ENCODE data around the gene FGD3.
"Not testable (repeated sequence)": the region's sequence is repeated elsewhere in the genome, so short reads cannot be mapped to it uniquely, and the experiment has no call there.

The FGD3 gene

DNA sequence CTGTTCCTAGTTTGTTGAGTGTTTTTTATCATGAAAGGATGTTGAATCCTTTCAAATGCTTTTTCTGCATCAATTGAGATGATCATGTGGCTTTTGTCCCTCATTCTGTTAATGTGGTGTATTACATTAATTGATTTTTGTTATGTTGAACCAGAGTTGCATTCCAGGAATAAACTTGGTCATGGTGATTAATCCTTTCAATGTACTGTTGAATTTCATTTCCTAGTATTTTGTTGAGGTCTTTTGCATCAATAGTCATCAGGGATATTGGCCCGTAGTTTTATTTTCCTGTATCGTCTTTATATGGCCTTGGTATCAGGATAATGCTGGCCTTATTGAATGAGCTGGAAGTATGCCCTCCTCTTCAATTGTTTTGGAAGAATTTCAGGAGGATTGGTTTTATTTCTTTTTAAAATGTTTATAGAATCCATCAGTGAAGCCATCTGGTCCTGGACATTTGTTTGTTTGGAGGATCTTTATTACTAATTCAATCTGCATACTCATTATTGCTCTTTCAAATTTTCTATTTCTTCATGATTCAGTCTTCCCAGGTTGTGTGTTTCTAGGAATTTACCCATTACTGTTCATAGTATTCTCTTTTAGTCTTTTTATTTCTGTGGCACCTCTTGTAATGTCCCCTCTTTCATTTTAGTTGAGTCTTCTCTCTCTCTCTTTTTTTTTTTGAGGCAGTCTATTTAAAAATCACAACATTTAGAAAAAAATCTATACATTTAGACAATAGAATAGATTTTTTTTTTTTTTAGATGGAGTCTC is 32.1 kb downstream of the FGD3 start:
- no peak for DNase-seq

DNA sequence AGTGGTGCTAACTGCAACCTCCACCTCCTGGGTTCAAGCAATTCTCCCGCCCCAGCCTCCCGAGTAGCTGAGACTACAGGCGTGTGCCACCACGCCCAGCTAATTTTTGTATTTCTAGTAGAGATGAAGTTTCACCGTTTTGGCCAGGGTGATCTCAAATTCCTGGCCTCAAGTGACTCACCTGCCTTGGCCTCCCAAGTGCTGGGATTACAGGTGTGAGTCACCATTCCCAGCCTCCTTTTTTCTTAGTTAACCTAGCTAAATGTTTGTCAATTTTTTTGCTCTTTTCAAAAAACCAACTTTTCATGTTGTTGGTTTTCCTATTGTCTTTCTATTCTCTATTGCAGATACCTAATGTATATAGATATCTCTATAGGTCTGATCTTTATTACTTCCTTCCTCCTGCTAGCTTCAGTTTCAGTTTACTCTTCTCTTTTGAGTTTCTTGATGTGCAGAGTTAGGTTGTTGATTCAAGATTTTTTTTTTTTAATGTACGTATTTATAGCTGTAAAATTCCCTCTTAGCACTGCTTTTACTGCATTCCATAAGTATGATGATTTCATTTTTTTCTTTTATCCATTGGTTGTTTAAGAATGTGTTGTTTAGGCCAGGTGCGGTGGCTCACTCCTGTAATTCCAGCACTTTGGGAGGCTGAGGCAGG is 32.9 kb downstream of the FGD3 start:
- DNase-seq, result no peak

DNA sequence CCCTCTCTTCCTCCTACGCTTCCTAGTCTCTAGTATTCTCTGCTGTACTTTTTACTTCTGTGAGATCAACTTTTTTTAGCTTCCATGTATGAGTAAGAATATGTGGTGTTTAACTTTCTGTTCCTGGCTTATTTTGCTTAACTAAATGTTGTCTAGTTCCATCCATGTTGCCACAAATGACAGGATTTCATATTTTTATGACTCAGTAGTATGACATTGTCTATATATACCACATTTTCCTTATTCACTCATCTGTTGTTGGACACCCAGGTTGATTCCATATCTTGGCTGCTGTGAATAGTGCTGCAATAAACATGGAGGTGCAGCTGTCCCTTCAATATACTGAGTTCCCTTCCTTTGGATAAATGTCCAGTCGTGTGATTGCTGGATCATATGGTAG is 34.8 kb downstream of the FGD3 start:
- no peak for DNase-seq

DNA sequence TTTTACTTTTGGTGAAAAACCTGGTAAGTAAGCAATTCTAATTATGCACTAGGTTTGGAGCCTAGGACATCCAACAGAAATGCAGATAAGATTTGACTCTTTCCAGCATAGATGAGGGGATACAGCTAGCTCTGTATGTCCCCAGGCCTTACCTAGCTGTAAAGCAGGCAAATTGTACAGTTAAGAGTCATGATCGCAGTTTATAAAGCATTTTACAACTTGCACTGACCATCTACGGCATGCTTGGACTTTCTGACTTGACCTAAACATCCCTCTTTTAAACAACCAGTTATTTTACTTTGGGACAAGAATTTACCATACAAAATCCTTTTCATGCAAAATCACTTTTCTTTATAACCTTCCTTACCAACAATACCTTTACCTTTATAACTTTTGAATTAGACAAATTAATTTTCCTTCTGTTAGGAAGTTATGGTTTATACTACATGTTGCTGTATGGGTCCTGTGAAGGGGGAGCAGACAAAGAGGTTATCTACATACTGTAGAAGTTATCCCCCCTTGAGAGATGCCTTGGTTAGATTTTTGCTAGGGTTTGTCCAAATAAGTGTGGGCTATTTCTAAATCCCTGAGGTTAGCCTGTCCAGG is 36.8 kb downstream of the FGD3 start:
- no peak for DNase-seq

DNA sequence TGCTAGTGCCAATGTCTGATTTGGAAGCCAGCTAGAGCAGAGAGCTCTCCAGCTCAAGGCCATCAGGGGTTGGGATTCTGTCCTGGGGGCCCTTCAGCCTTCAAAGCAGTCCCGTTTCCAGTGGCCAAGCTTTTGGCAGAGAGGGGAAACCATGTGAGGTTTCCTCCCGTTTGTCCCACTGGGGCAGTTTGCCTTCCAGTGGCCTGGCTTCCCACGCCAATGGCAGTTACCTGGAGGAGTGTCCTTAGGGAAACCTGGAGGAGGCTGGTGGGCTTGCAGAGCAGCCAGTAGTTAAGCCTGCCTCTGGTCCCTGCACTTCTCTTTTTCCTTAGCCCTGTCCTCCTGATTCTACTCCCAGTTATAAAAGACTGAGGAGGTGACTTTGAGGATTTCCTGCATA is 37.7 kb downstream of the FGD3 start:
- no peak for DNase-seq

DNA sequence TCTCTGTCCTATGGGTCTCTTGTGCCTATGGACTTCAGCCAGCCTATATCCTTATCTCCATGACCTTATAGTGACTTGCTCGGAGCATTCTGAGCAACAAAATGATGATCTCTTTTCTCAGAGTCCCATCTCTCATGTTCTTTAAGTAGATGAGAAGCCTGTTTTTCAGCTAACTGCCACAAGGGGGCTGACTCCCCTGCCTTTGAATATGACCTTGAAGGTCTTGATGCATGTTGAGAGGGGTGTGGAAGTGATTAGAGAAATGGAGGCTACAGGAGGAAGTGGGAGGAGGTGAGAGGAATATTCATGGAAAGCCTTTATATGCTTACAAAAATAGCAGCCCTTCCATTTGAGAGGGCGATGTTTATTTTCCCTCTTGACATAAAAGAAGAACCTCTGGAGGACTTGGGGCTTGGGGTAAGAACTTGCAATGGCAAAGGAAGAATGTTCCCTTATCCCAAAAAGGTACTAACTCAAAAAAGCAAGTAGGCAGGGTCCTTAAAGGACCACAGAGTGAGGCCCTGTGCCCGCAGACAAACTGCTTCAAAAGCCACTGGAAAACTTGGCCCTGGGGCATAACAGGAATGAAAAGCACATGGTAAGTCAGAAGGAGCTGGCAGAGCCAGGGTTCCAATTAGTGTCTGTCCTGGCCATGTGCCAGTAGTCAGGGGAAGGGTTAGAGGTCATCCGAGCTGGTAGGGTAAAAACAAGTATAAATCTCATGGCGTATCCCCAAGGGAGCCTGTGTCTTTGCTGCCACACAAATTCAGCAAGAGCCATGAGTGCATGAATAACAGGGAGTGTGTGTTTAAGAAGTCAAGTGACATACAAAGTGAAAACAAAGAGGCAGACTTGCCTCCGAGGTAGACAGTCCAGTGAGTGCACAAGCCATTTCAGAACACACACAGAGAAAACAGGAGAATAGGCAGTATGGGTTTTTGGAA is 39.1 kb downstream of the FGD3 start:
- no peak for DNase-seq

DNA sequence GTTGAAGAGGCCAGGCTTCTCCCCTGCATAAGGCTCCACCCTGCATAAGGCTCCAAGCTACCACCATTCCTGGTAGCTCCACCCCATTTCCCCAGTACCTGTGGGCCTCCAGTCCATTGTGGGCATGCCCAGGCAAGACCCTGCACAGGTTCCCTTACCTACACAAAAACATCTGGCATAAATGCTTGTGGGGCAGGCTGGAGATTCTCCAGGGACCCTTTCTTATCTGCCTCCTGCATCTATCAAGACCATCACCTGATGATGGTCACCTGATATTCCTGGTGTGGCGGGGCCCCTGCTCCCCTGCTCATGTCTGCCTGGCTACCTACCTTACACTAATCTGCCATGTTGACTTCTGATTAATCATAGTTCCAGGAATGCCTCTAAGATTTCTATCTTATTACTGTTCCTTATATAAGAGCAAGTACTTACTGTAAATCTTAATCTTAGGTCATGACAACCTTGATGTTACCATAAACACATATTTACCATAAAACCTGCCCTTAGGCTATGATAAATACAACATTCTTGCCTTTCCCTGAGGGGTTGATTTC is 41.0 kb downstream of the FGD3 start:
- DNase-seq, result no peak

DNA sequence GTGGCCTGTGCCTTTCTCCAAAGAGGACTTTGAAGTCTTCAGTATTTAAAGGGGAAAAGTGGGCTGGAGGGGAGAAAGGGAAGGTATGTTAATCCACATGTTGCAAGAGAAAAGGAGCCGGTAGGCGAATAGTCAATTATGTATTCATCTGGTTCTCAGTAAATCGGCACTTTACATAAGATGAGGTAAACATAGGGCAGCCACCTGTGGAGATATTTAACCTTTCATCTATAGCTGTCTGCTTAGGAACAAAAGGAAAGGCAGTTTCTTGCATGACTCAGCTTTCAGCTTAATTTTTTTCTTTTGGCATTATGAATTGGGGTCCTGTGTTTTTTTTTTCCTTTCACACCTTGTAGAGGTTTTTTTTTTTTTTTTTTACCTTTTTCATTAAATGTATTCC is 42.2 kb downstream of the FGD3 start:
- no peak for DNase-seq

DNA sequence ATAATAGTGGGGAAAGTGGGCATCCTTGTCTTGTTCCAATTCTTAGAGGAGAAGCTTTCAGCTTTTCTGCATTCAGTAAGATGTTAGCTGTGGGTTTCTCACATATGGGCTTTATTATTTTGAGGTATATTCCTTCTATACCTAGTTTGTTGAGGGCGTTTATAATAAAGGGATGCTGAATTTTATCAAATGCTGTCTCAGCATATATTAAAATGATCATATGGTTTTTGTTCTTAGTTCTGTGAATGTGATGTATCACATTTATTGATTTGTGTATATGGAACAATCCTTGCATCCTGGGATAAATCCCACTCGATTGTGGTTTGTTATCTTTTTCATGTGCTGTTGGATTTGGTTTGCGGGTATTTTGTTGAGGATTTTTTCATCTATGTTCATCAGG is 43.1 kb downstream of the FGD3 start:
- DNase-seq, result no peak

DNA sequence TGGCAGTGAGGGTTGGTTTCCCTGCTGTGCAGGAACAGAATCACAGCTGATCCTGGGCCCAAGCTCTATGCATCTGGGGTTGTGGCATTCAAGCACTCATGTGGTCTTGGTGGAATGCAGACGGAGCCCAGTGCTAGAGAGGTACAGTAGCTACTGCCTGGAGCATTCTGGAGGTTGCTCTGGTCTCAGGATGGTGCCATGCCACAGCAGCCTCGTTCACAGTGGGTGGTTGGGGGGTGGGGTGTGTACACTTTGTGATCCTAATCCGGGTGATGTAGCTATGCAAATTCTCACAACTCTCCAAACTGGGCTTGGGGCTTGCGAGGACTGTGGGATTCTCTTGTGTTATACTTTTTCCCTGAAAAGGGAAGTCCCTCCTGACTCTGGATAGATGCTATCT is 45.2 kb downstream of the FGD3 start:
- no peak for DNase-seq

DNA sequence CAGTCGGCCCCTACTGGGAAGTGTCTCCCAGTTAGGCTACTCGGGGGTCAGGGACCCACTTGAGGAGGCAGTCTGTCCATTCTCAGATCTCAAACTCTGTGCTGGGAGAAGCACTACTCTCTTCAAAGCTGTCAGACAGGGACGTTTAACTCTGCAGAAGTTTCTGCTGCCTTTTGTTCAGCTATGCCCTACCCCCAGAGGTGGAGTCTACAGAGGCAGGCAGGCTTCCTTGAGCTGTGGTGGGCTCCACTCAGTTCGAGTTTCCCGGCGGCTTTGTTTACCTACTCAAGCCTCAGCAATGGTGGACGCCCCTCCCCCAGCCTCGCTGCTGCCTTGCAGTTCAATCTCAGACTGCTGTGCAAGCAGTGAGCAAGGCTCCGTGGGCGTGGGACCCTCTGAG is 51.5 kb downstream of the FGD3 start:
- not testable (repeated sequence) for DNase-seq

DNA sequence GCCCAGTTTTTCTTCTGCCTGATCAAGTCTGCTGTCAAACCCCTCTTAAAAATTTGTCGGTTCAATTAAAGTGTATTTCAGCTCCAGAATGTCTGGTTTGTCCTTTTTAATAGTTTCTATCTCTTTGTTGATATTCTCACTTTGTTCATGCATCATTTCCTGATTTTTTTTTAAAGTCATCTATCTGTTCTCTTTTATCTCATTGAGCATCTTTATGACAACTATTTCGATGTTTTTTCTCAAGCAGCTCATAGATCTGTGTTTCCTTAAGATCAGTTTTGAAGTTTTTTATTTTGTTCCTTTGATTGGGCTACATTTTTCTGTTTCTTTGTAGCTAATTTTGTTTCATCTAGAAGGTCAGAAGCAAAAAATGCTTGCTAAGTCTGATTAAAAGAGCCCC is 53.7 kb downstream of the FGD3 start:
- DNase-seq, result no peak

DNA sequence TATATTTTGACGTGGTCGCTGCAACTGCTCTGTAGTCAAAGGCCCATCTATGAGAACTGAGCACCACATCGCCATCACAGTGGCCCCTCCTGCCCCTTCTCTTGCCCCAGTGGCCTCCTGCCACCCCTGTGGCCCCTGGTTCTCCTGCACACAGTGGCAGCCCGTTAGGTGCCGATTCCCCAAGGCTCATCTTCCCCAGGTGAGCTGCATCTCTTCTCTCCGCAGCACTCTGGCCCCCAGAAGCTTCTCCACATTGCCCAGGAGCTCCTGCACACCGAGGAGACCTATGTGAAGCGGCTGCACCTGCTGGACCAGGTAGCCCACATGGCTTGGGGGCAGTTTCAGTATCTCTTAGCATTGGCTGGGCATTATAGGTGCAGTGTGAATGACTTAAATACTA is 55.4 kb downstream of the FGD3 start:
- DNase-seq, result no peak

DNA sequence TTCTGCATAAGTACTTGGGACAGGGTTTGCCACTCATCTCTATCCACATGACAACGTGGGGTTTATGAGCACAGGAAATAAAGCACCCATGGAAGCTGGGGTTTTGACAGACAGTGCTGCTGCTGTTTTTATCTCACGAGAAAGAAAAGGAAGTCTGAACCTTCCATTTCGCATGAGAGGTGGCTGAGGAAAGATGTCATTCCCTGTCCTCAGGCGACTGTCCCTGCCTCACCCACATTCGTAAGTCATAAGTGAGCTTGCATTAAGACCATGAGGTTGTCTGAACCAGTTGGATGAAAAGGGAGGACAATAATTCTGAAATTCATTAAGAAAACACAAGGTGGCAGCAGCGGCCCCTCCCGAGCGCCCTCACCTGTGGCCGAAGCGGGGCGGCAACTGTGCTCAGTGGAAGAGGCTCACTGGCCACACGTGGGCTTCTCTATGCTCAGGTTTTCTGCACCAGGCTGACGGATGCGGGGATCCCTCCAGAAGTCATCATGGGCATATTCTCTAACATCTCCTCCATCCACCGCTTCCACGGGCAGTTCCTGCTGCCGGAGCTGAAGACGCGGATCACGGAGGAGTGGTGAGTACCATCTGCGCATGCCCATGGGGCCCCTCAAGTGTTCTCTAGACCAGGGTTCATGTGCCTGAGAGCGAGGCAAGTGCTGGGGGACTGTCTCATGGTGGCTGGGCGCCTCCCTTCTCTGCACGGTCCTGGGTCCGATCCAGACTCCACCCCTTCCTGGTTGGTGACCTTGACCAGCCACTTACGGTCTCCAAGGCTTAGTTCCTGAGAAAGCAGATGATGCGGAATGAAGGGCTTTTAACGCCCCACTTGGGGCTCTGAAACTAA is 56.5 kb downstream of the FGD3 start:
- DNase-seq, result no peak

DNA sequence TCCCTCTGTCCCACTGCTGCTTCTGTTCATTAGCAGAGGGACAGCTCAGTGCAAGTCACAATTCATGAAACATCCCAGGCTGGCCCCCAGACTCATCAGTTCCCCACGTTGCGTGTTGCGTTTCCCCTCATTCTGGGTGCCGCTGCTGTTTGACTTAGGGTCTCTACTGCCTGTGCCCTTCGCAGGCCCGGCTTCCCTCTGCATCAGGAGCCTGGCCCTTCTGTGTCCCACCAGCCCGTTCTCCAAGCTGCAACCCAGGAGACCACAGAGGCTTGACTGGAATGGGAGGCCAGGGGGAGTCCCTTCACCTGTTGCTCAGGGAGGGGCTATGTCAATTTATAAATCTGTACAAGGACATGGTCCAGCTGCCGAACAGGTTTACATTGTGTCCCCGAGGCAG is 57.2 kb downstream of the FGD3 start:
- no peak for DNase-seq

DNA sequence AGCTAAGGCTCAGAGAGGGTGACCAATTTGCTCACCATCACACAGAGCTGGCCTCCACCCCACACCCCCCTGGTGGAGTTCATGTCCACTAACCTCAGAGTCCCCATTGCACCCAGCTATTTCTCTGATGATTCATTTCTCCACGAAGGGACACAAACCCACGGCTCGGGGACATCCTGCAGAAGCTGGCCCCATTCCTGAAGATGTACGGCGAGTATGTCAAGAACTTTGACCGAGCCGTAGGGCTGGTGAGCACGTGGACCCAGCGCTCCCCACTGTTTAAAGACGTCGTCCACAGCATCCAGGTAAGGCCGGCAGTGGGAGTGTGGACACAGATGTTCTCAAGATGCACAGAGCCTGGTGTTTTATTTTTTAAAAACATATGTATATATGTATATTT is 58.6 kb downstream of the FGD3 start:
- no peak for DNase-seq

DNA sequence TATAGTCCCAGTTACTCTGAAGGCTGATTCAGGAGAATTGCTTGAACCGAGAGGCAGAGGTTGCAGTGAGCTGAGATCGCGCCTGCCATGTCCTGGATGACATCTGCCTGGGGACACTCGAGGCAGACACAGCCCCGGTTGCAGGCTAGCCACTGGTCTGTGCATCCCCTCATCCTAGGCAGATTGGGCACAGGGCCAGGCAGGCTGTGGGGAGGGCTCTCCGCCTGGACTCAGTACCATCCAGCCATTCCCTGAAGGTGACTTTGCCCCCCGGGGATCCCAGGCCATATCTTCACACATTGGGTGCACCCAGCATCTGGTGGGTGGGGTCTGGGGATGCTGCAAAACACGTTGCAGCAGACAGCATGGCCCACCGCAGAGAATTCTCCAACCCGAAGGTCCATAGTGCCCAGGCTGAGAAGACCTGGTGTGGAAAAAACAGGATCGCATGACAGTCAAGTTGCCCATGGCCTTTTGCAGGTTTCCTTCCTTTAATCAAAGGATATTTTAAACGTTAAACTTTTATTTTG is 60.3 kb downstream of the FGD3 start:
- DNase-seq, result no peak

DNA sequence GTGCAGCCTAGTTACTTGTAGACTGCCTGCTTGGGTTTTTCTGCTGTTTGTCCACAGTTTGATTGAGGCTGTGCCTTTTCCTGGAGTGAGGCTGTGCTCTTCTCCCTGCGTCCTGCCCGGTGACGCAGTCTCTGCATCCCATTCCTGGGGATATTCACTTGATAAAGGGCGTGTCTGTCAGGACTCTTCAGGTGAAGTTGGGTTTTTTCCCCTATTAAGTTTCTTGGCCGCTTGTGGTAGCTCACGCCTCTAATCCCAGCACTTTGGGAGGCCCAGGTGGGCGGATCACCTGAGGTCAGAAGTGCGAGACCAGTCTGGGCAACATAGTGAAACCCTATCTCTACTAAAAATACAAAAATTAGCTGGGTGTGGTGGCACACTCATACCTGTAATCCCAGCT is 61.1 kb downstream of the FGD3 start:
- DNase-seq, result no peak

DNA sequence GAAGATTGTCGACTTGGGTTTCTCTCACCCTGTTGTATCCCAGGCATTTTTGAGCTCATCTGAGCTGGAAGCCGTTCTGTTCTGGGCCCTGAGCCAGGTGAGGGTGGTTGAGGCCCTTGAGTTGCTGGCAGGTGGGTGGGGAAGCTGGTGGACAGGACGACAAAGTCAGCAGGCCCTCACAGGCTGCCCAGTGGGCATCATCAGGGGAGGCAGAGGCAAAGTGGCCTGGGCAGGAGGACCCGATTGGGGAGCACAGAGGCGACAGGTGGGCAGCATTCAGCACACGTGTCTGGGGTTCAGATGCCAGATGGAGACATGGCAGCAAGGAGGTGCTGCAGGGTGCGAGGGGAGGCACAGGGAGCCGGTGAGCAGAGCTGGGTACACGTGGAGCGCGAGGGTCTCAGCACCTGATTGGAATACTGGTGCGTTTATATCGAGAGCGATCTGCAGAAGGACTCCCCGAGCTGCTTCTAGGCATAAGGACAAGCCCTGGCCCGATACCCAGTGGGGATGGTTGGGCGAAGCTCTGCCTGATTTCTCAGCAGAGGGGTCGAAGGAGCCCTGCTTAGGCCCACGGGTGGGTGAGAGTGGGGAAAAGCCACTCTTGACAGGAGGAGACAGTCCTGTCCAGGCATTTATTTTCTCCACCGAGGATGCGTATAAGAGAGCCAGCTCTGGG is 62.2 kb downstream of the FGD3 start:
- DNase-seq, result no peak

DNA sequence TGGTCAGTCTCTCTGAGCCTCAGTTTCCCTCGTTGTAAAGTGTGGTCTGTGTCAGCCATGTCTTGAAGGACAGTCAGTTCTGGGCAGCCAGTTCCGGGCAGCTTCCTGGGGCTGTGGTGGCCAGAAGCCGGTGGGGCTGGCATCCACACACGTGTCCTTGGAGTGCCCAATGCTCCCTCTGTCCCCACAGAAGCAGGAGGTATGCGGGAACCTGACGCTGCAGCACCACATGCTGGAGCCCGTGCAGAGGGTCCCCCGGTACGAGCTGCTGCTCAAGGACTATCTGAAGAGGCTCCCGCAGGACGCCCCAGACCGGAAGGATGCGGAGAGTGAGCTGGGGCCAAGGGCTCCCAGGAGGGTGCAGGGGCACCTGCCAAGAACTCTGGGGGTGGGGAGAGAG is 62.7 kb downstream of the FGD3 start:
- no peak for DNase-seq

DNA sequence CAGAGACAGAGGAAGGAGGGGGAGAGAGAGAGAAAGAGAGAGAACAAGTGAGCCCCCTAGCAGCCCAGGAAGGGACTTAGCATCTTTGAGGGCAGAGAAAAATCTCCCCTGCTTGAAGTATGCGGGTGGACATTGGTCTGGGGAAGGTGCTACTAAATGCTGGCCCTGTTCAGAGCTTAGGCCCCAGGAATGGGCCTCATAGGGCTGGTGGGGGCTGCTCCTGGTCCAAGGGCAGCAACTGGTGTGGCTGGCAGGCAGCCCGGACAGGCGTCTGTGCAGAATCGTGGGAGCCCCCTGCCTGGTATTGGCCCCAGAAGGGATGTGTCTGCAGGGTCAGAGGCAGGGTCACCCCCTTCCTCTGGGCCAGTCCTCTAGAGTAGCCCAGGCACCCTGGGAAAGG is 63.4 kb downstream of the FGD3 start:
- DNase-seq, result no peak

All from bone marrow (tissue), 2 donors.